Activated T-cell treated with anti-CD3 and anti-CD28 coated beads, Interleukin-2, amount 50 U/mL, for 4 hours (primary cell): ENCODE data around the gene C5orf58. TPM values are rescaled to one million over a fixed set of nuclear protein-coding genes. Genes with fewer than 3 reads are reported as not detected.

Source experiments
- ATAC-seq, 2 donors: fragments of 200-7000 bp; cut with Tn5 transposase; one replicate each; pipeline ENCODE4 v1.10.0; 2021
- DNase-seq: peaks from one replicate; pipeline ENCODE4 v3.0.0-alpha.2; 2020
- H3K27me3 Mint-ChIP-seq: one replicate; pipeline ENCODE4 v1.8.0; 2021; ENCODE audit warnings: low read depth, mixed read lengths
- H3K36me3 Mint-ChIP-seq: one replicate; pipeline ENCODE4 v1.8.0; 2022; ENCODE audit warnings: mixed read lengths; ENCODE audit not compliant: insufficient read depth
- H3K4me1 Mint-ChIP-seq: one replicate; pipeline ENCODE4 v1.8.0; 2021; ENCODE audit warnings: low read depth, mixed read lengths
- H3K4me3 Mint-ChIP-seq: one replicate; pipeline ENCODE4 v1.8.0; 2021; ENCODE audit warnings: mild to moderate bottlenecking, moderate library complexity, mixed read lengths
- H3K9me3 Mint-ChIP-seq: one replicate; pipeline ENCODE4 v1.8.0; 2021; ENCODE audit warnings: mixed read lengths
- total RNA-seq, 3 donors: library from RNA; stranded (reverse); gene quantifications; one replicate each; pipeline ENCODE4 v1.2.1, GENCODE V29; 2021

The C5orf58 gene
- total RNA-seq, 3 donors from 2014 or later = not detected

- Mint-ChIP-seq H3K4me3 (peak overlapping the region; percentile 11), H3K36me3 (peaks cover 79% of the 10 kb centered on the region), H3K4me1 (peaks cover 99% of the 10 kb centered on the region), H3K27me3 (no peaks in the 10 kb centered on the region), H3K9me3 (no peaks in the 10 kb centered on the region)
- DNase-seq (no peak), ATAC-seq (no peak)
Measured at GRCh38 chr5:170289121-170289520, 56.3 kb downstream of the C5orf58 start.

- peaks cover 81% of the 10 kb centered on the region for H3K36me3 Mint-ChIP-seq
- H3K27me3 Mint-ChIP-seq = no peaks in the 10 kb centered on the region
- H3K4me1 Mint-ChIP-seq = peaks cover 99% of the 10 kb centered on the region
- DNase-seq (no peak), ATAC-seq (peak; percentile 61 to 64)
- peak overlapping the region; percentile 70 for H3K4me3 Mint-ChIP-seq
- H3K9me3 Mint-ChIP-seq = no peaks in the 10 kb centered on the region
Measured at GRCh38 chr5:170289764-170290163, 57.0 kb downstream of the C5orf58 start.

- Mint-ChIP-seq H3K9me3 (no peaks in the 10 kb centered on the region), H3K4me3 (no peak overlapping the region), H3K27me3 (no peaks in the 10 kb centered on the region), H3K36me3 (peaks cover 81% of the 10 kb centered on the region), H3K4me1 (peaks cover 96% of the 10 kb centered on the region)
- no peak for ATAC-seq
- DNase-seq = no peak
Measured at GRCh38 chr5:170290498-170290897, 57.7 kb downstream of the C5orf58 start.

- Mint-ChIP-seq H3K36me3 (peaks cover 72% of the 10 kb centered on the region), H3K9me3 (no peaks in the 10 kb centered on the region), H3K4me3 (peak overlapping the region; percentile 94), H3K27me3 (no peaks in the 10 kb centered on the region), H3K4me1 (peaks cover 80% of the 10 kb centered on the region)
- no peak for DNase-seq
- no peak for ATAC-seq
Measured at GRCh38 chr5:170292179-170293104, 59.7 kb downstream of the C5orf58 start.

GRCh38 chr5:170293273-170293672, 60.5 kb downstream of the C5orf58 start:
- H3K4me3 Mint-ChIP-seq = peak overlapping the region; percentile 94
- no peaks in the 10 kb centered on the region for H3K27me3 Mint-ChIP-seq
- H3K9me3 Mint-ChIP-seq = no peaks in the 10 kb centered on the region
- ATAC-seq = peak; percentile 3 to 7
- H3K36me3 Mint-ChIP-seq = peaks cover 64% of the 10 kb centered on the region
- peak; percentile 36 for DNase-seq
- peaks cover 80% of the 10 kb centered on the region for H3K4me1 Mint-ChIP-seq

GRCh38 chr5:170294057-170294456, 61.3 kb downstream of the C5orf58 start:
- peaks cover 79% of the 10 kb centered on the region for H3K4me1 Mint-ChIP-seq
- DNase-seq (no peak), ATAC-seq (no peak)
- H3K36me3 Mint-ChIP-seq = peaks cover 59% of the 10 kb centered on the region
- no peaks in the 10 kb centered on the region for H3K27me3 Mint-ChIP-seq
- H3K9me3 Mint-ChIP-seq = no peaks in the 10 kb centered on the region
- peak overlapping the region; percentile 94 for H3K4me3 Mint-ChIP-seq

GRCh38 chr5:170294556-170294955, 61.8 kb downstream of the C5orf58 start:
- DNase-seq (no peak), ATAC-seq (no peak)
- no peaks in the 10 kb centered on the region for H3K27me3 Mint-ChIP-seq
- H3K4me1 Mint-ChIP-seq = peaks cover 79% of the 10 kb centered on the region
- peak overlapping the region; percentile 94 for H3K4me3 Mint-ChIP-seq
- H3K9me3 Mint-ChIP-seq = no peaks in the 10 kb centered on the region
- H3K36me3 Mint-ChIP-seq = peaks cover 54% of the 10 kb centered on the region

Other genes with a start within 250 kb of the C5orf58 start
- not detected for gene FOXI1, start 127.1 kb upstream of the C5orf58 start, total RNA-seq
- gene LCP2, start 64.8 kb downstream of the C5orf58 start, total RNA-seq = 100 to 1,000 TPM in 2 of 3 donors, 10 to 100 TPM in 1; 93.0 to 136 (median 132) TPM
- gene KCNMB1, start 156.4 kb downstream of the C5orf58 start, total RNA-seq = under 1 TPM in 1 of 3 donors, not detected in 2; 0.03 TPM